UCSD-AML1 (cell line): Measurements from ENCODE around the gene AP1G1.
"Not testable (repeated sequence)": the region's sequence is repeated elsewhere in the genome, so short reads cannot be mapped to it uniquely, and the experiment has no call there.

Source experiments
- DNase-seq: peaks from one replicate; lab custom pipeline; 2025; ENCODE audit not compliant: unreplicated experiment; lab: John Stamatoyannopoulos, UW

Gene AP1G1

GRCh38 chr16:71709229-71709781, 99.3 kb downstream of the AP1G1 start:
- no peak for DNase-seq

- no peak for DNase-seq
Measured at GRCh38 chr16:71708696-71709095, 99.9 kb downstream of the AP1G1 start.

DNA sequence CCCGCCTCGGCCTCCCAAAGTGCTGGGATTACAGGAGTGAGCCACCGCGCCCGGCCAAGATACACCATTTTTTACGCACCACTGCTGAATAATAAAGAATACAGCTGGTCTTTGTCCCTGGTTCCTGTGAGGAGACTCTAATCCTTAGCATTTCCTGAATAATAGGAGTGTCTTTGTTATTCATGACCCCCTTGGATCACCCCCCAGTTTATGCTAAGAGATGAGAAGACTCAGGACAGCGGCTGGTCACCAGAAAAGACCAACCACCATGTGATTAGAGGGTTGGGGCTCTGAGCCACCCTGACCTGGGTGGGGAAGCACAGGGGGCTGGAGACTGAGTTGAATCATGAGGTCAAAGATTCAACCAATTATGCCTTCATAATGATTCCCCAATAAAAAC, 101.4 kb downstream of the AP1G1 start:
- no peak for DNase-seq

GRCh38 chr16:71706046-71706445, 102.6 kb downstream of the AP1G1 start:
- no peak for DNase-seq

DNA sequence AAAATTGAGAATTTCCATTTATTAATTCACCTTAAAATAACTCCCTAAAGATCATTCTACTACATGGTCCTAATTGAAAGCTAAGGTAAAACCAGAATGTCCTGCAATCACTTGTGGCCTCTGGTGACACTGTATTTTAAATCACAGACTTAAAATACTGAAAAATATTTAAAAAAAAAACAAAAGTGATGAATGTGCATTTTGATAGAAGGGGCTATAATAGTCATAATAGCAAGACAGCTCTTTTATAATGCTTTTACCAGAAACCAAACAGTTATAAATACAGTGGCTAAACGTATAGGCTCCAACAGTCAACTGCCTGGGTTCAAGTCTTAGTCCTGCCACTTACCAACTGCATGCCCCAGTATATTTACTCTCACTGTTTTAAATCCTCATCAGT, 105.3 kb downstream of the AP1G1 start:
- DNase-seq, result no peak

DNA sequence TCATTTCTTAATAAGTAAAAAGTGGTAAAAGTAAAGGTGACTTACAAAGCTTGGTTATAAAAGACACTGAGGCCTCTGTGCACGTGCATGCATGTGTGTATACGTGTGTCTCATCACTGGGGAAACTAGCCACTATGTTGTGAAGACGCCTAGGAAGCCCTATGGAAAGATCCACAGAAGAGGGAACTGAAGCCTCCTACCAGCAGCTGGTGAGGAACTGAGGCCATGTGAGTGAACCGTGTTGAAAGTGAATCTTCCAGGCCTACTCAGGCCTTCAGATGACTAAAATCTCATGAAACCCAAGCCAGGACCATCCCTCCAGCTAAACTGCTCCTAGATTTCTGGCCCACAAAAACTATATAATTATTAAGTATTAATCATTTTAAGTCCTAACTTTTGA, 107.8 kb downstream of the AP1G1 start:
- DNase-seq, result no peak

- DNase-seq, result no peak
Measured at GRCh38 chr16:71698491-71698890, 110.1 kb downstream of the AP1G1 start.

GRCh38 chr16:71693164-71693563, 115.5 kb downstream of the AP1G1 start:
- no peak for DNase-seq

GRCh38 chr16:71689901-71690300, 118.7 kb downstream of the AP1G1 start:
- DNase-seq, result no peak

DNA sequence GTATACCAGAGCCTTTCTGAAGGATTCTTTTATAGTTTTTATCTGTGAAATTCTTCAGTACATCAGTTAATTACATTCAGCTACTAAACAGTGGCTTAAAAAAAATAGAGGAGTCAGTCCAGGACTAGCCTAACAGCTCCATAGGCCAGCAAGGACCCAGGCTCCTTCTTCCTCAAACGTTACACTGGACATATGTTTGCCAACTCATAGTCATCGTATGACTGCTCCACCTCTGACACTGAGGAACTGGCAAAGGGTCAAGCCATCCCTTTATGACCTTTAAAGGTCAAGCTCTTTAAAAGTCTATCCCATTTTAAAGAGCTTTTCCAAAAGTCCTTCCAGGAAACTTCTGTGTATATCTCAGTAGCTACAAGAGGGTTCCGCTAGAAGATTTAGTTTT, 120.8 kb downstream of the AP1G1 start:
- no peak for DNase-seq

DNA sequence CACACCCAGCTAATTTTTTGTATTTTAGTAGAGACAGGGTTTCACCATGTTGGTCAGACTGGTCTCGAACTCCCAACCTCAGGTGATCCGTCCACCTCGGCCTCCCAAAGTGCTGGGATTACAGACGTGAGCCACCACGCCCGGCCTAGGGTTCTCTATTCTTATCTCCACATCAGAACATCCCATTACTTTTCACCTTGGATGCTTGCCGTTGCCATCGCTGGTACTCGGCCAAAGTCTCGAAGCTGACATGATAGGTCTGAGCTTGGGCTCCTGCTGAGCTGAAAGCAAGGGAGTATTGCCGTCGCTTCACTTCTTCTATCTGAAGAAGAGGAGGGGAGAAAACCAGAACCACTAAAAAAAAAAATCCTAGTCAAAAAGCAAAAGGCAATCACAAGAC, 124.4 kb downstream of the AP1G1 start:
- not testable (repeated sequence) for DNase-seq

- no peak for DNase-seq
Measured at GRCh38 chr16:71681360-71681759, 127.3 kb downstream of the AP1G1 start.
